Left renal cortex interstitium (tissue), 4 donors: ENCODE data around the gene CAMK2B. TPM values are rescaled to one million over a fixed set of nuclear protein-coding genes. Genes with fewer than 3 reads are reported as not detected.

Source experiments
- DNase-seq, 4 donors: peaks; one replicate each; pipeline ENCODE4 v3.0.0-alpha.2; 2013; ENCODE audit warnings: low read depth in 4 of 4, low spot score in 2 of 4, missing footprints in 1 of 4
- polyA plus RNA-seq, 4 donors: library from polyadenylated mRNA; unstranded; fragments of 120-200 nt; gene quantifications; one replicate each; pipeline ENCODE4 v1.2.1, GENCODE V29; 2013; ENCODE audit not compliant: insufficient read length in 4 of 4

CAMK2B gene
- polyA plus RNA-seq, 4 donors, result 1.7 to 4.3 (median 3.1) TPM

DNA sequence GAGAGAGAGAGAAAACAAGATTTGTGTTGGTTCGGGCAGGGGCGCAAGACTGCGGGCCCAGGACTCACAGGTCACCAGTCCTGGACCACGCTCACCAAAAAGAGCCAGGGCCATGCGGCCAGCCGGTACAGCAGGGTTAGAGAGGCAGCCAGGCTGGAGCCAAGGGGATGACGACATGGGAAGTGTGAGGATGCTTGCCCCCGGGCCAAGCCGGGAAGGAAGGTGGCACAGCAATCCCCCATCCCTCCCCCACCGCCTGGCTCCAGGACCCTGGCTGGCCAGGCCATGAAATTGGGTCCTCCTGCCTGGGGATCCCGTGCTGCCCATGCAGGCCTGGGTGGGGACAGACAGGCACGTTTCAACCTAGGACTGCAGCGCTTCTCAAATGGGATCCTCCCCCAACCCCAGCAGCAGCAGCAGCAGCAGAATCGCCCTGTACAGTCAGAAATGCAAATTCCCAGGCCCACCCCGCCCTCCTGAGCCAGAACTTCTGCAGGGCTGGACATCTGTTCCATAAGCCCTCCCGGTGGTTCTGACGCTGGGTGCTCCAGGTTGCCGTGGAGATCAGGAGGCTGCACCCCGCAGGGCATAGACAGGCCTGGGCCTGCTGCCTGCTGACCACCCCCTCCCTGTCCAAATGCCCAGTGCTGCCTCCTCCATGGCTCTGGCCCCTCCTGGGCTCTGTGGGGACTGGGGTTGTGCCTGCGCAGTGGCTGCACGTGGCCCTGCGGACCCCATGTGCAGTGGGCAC, 89.6 kb downstream of the CAMK2B start:
- DNase-seq, result no peak

DNA sequence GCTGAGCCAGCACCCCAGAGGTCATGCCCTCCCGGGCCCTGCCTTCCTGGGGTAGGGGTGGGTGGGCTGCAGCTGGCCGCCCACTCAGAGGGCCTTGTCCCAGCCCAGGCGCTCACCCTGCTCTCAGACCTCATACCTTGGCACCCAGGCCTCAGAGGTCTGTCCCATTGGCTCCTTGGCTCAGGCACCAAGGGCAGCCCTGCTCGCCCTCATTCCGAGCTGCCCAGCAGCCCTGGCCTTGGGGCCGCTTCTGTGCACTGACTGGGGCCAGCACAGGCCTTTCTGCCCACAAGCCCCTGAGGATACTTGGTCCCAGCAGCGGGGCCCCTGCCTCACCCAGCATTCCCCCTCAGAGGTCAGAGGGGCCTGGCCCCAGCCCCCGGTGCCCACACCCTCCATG, 90.3 kb downstream of the CAMK2B start:
- no peak for DNase-seq

DNA sequence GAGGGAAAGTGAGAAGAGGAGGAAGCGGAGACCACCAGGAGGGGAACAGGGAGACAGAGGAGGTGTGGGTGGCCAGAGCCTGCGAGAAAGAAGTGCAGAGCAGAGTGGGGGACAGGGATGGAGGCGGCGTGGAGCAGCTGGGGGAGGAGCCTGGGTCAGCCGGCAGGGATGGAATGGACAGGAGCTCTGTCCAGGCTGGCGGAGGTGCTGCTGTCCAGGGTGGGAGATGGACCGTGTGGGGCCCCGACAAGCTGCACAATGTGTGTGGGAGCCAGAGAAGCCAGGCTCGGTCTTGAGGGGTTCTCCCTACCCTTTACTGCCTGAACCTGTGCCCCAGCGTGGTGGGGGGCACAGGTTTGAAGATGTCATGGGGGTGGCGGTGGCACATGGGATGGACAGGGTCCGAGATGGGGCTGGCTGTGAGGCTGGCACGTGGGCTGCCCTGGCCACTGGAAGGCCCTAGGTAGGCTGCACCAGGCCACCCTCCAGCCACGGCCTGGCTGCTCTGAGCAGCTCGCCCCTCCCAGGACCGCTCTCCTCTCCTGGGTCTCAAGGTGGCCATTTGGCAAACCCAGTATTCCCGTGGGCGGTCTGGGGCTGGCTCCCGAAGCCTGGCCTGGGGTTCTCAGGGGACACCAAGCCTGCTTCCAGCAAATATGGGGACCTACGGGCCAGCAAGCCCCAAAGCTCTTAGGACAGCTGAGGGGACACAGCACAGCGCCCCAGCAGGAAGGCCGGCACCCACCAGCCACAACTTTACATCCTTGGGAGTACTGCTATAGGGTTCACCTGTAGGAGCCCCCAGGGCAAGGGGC, 92.3 kb downstream of the CAMK2B start:
- DNase-seq, result no peak

DNA sequence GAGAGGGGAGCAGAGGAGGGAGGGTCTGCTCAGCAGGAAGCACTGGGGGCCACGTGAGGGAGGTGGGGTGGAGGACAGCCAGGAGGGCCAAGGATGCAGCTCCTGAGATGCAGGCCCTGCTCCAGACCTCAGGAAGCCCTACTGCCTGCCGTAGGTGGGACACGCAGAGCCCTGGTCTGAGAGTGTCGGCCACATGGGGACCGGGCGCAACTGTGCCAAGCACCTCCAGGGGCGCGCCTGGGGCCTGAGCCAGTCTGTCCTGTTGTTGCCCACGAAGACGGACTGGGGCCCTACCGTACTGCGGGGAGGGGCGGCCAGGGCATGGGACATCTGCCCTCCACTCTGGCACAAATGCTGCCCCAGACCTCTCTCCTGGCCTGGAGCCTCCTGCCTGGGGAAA, 93.0 kb downstream of the CAMK2B start:
- no peak for DNase-seq

DNA sequence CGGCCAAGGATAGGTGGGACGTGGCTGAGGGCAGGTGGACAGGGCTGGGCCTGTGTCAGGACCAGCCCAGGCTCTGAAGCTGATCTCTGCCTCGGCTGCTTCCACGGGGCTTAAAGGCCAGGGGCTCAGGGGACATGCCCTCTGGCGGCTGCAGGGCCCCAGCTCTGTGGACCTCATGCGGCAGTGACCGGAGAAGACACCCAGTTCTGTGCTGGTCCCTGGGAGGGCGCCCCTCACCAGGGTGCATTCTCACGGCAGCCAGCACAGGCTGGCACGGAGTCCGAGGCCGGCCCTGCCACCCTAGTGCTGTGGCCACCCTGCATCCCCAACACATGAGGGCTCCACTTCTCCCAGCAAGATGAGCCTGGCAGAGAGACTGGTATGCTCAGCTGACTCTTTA, 94.3 kb downstream of the CAMK2B start:
- no peak for DNase-seq

DNA sequence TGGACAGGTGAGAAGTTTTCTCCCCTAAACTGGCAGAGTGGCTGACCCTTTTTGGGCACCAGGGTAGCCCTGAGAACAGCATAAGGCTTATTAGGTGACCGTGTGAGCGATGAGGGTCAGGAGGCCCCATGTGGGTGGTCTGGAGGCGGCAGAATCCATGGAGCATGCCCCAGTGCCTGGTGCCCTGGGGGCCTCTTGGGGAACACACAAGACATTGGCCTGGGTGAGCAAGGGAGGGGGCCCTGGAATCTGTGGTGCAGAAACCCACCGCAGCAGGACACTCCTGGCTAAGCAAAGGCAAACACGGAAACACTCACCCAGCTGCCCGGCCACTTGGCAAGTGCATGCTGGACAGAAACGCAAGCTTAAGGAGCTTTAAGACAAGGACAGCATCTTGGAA, 95.1 kb downstream of the CAMK2B start:
- DNase-seq, result no peak

DNA sequence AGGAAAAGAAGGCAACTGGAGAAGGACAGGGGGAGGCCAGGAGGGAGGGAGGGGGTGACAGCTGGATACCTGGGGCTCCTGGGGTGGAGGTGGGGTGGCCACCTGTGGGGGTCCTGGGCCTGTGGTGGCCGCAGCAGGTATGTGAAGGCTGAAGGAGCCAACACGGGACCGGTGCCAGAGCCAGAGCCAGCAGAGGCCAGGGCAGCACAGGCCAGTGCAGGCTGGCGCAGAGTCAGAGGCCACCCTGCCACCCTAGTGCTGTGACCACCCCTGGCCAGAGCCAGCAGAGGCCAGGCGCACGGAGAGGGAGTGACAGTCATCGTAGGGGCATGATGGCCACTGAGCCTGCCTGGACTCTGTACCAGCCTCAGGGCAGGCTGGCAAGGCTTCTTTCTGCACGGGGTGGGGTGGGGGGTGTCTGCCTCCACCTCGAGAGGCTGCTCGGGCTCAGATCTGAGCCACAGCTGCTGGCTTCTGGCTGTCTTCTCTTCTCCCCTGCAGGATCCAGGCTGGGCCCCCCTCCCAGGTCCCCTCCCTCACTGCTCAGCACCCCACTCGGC, 95.8 kb downstream of the CAMK2B start:
- DNase-seq, result no peak

DNA sequence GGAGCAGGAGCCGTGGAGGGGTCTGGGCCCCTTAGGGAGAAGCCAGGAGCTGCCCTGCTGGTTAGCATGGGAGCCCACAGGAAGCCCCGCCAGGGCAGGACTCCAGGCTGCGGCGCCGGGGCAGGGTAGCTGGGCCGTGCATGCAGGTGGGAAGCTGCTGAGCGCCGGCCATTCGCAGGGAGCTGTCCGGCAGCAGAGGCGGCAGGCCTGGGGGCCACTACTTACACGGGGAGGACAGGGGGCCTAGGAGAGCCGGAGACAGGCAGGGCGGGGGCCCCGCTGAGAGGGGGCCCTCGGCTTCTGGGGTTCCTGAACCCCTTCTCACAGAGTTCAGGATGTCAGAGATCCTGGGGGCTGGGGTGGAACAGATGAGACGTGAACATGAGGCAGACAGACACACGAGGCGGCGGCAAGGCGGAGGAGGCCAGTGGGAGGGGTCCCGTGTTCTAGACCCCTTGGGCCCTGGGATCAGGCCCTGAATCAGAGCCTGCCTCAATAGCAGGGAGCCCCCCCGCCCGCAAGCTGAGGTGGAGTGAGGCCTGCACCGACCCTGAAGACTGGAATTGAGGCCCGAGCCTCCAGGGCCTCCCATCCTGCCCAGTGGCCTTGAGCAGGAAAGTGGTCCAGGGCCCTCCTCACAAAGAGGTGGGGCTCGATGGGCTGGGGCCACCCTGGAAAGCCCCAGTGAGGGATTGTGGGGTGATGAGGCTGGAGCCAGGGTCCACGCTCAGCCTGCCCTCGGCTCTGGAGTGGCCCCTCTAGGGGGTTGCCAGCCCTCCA, 96.6 kb downstream of the CAMK2B start:
- DNase-seq, result no peak

DNA sequence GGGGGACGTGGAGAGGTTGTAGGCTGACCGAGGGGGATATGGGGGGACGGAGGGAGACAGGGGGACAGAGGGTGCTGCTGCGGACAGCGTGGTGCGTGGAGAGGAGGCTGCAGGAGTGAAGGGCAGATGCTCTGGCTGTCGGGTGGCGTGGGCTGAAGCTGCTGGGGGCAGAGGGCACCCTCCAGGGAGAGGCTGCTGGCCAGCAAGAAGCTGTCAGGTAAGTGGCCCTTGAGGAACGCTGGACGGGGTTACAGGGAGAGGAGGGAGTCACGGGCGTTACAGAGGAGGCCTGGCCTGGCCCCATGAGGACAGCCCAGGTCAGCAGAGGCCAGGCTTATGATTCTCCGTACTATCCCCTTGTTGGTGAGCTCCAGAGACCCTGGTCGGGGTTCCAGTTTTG, 97.5 kb downstream of the CAMK2B start:
- no peak for DNase-seq

DNA sequence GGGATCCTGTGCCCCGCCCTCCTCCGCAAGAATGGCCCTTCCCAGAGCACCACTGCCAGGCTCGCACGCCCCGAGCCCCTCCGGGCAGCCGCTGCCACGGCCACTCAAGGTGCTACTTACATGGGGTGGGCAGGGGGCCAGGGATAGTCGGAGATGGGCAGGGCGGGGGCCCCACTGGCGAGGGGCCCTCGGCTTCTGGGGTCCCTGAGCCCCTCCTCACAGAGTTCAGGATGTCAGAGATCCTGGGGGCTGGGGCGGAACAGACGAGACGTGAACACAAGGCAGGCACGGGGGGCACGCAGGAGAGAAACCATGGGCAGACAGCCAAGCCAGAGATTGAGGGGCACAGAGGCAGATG, 99.0 kb downstream of the CAMK2B start:
- no peak for DNase-seq

DNA sequence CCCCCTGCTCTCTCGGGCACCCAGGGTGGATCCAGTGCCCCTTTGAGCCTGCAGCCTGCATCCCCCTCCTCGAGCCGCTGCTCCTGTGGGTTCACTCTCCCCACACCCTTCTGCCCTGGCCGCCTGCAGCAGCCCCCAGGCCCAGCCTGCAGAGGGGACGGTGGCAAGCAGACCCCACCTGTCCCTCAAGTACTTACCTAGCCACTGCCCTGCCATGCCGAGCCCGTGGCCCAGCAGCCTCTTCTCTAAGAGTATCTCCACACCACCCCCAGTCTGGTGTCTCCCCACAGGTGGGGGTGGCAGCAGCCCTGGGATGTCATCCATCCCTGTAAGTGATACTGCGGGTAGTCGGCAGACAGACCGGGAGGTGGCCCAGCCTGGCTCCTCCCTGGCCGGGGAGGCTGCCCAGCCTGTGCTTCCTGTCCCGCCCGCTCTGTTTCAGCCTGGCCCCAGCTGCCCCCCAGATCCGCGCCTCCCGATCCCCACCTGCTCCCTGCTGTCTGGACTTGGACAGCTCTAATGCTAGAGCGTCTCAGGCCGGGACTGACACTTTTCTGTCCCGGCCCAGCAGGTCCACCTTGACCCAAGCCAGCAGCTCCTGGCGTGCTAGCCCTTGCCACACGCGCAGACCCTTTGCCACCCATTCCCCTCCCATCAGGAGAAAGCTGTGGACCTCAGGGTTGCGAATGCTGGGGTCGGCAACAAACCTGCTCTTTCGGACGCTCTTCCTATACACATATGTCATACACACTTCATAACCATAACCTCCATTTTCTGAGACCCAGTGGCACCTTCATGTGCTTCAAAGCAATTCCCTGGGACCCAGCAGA, 99.6 kb downstream of the CAMK2B start:
- no peak for DNase-seq

DNA sequence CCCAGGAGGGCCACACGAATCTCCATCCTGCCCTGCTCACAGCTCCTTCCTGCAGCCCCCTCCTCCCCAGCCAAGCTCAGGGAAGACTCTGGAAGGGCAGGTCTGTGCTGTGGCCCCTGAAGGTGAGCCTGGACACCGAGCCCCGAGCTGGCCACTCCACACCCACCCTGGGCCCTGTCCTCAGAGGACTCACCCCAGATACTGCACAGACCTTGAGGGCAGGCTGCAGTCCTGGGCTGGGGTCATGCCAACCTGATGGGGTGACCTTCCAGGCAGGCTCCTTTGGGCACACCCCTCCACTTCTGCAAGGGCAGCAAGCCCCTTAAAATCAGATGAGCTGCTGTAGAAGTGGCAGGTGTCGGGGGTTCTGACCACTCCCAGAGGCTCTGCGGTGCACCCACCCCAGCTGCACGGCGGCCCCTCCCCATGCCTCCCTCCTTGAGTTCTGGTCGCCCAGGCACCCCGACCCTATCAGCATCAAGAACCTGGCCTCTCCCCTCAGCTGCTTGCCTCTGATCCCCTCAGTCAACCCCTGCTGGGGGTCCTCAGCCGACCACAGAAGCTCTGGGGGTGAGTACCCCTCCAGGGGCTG, 100.3 kb downstream of the CAMK2B start:
- DNase-seq, result no peak

DNA sequence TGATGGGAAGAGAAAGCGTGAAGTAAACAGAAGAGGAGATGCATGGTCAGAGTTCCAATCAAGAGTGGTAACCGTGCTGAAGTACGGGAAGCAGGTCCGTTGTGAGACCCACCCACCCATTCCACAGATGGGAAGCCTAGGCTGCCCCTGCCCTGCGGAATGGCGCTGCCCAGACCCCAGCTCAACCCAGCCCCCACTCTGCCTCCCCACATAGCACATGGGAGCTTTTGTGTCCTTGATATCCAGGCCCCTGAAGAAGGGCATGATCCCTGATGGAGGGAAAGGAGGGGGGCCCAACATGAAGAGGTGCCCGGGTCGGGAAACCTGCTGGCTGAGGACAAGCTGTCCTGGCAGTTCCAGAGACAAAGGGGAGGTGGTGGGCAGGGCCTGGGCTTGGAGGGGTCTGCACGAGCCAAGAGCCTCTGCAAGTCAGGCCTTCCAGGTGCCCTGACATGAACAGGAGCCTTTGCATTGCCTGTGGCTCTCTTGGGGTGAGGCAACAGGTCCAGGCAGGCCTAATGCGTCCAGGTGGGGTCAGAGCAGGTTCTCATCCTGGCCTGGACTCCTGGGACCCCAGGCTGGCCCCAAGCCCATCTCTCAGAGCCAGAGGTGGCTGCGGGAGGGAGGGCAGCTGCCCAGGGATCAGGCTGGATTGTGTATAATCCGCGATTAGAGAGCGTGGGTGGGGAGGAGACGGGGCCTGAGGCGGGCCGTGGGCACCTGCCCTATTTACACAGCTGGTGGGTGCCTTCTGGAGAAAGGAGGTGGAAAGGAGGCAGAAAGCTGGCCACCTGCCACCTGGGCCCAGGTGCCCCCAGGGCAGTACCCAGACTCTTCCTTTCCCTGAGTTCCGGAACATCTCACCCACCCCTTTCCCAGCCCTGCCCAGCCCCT, 101.1 kb downstream of the CAMK2B start:
- no peak for DNase-seq

DNA sequence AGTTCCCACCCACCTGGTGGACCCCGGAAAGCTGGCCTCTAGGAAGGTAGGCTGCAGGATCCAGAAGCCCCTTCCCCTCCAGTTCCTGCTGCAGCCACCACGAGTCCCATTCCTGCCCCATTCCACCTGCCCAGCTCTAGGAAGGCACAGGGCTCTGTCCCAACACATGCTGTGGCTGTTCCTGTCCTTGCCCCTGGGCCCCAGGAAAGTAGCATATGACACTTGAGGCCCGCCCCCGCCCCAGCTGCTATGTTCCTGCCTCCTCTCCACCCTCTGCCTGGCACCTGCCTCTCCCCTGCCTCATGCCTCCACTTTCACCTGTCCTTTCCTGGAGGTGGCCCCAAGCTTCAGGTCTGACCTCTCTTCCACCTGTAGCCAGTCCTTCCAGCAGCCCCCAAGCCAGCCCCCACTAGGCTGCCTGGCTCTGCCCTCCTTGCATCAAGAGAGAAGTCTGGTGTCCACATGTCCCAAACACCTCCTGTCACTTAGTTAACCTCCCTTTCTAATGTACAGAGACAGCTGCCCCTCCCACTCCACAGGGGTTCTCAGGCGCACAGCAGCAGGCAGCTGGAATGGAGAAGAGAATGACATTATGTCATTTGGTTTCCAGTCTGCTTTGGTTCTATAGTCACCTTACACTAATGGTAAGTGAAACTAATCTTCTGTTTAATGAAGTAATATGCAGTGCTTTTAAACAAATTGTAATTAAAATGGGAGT, 101.9 kb downstream of the CAMK2B start:
- DNase-seq, result no peak

DNA sequence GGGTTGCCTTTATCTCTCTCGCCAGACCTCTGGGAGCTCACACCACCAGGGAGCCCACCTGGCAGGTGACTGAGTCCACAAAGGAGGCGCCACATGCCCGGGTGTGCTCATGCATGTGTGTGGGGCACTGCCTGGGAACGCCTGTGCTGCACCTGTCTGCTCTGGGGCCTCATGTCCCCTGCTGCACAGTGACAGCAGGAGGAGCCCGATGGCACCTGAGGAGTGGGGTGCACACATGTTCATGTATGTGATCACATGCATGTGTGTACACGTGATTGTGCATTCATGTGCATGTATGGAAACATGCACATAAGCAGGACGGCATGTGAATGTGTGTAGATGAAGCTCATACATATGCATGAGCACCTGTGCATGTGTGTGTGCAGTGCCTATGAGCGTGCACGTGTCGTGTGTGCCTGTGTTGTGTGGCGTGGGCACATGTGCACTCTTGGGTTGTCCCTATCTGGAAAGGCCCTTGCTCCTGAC, 102.6 kb downstream of the CAMK2B start:
- DNase-seq, result no peak

DNA sequence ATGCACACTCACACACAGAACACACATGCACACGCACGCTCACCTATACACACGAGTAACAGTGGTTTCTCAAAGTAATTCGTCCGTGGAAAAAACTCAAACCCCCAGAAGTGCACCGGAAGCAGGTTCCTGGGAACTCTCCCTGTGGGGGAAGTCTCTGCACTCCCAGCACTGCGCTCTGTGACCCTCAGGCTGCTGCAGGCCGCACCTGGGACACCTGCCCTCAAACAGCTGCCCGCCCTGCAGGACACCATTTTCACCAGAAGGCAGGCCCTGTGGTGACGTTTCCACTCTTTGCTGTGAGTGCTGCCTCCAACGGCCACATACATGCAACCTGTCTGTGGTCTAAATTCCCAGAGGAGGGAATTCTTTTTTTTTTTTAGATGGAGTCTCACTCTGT, 103.3 kb downstream of the CAMK2B start:
- no peak for DNase-seq

DNA sequence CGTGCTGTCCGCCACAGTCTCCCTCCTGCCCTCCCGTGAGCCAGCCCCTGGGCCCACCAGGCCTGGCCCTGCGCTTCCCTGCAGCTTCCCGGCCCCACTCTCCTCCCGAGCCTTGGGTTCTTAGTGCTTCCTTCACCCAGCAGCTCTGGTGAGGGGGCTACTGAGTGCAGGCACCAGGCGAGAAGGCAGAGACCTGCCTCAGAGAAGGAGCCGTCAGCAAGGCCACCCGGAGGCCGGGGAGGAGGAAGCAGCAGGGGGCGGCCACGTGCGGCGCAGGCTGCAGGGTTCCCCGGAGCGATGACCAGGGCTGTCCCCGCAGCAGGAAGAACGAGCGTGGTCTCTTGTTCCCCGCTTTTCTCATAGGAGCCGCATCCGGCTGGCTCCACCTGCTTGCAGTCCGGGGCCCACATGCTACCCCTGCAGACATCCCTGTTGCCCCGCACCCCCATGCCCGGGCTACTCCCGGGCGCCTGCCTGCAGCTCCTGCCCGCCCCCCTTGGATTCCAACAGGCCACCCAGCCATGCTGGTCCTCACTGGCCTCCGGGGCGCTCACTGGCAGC, 104.1 kb downstream of the CAMK2B start:
- no peak for DNase-seq
